ENCODE measurements around the gene PLEKHM3.

DNA sequence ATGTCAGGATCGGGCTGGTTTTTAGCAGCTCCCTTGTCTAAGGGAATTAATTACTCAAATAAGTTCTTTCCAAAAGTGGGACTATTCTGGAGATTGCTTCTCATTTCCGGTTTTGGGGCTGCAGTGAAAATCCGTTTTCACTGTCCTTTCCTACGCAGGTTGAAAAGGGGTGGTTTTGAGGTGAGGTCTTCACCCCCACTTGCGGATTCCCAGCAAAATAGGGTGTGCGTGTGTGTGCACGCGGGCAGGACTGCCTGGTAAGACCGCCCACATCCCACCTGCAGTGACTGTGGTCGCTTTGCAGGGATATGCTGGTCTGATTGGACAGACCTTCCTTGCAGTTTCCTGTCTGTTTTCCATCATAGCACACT is 472 bp upstream of the PLEKHM3 start:
- TF ChIP-seq EZH2 (IDR thresholded peaks at IDR 0.05; ENCODE audit: insufficient read depth, poor library complexity, severe bottlenecking): no peak
- no peak for TF ChIP-seq EZH2phosphoT487 (IDR thresholded peaks at IDR 0.05; ENCODE audit: insufficient read depth, low read depth)
